NB4 (cell line): ENCODE data around the gene RPP25L.

Source experiments
- POLR2A ChIP-seq: IDR thresholded peaks from 2 replicates; pipeline ENCODE4 v1.6.1; 2011; ENCODE audit warnings: mild to moderate bottlenecking; ENCODE audit not compliant: insufficient read length; ENCODE audit errors: extremely low read depth
- TF ChIP-seq, protein P1 (sequence below): IDR thresholded peaks from 2 replicates; pipeline ENCODE4 v1.6.1; 2011; ENCODE audit warnings: low read depth, low read length

DNA sequence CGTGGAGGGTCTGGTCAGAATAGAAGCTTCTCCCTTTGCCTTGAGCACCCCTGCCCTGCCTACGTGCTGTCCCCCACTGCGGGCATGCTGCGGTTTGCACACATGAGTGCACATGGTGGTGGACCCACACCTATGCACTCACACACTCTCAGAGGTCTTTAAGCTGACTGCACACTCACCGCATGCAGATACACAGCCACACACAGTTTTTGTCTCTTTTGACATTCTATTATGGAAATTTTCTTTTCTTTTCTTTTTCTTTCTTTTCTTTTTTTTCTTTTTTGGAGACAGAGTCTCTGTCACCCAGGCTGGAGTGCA, 17.6 kb upstream of the RPP25L start:
- no peak for TF ChIP-seq POLR2A
- TF ChIP-seq, protein P1, sequence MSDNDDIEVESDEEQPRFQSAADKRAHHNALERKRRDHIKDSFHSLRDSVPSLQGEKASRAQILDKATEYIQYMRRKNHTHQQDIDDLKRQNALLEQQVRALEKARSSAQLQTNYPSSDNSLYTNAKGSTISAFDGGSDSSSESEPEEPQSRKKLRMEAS: no peak
